Prostate gland (tissue), 2 donors: ENCODE measurements around the gene MMP2.

Experiments used
- CTCF ChIP-seq, 4 experiments: fragments of 200-600 bp in 2 of 4; fragments of 450-650 bp in 2 of 4; sonication (generic) in 2 of 4; IDR thresholded peaks; 1 replicate in 3 of 4; 2 replicates in 1 of 4; pipeline ENCODE4 v1.5.1; 2016 to 2019; ENCODE audit warnings: antibody characterized with exemption in 4 of 4, mild to moderate bottlenecking in 2 of 4, moderate library complexity in 2 of 4
- POLR2A ChIP-seq: fragments of 450-650 bp; IDR thresholded peaks from one replicate; pipeline ENCODE4 v1.6.1; 2016; ENCODE audit warnings: antibody characterized with exemption, mild to moderate bottlenecking
- POLR2AphosphoS5 ChIP-seq: sonication (generic); formaldehyde crosslinking; IDR thresholded peaks from one replicate; pipeline ENCODE4 v1.6.1; 2017; ENCODE audit warnings: antibody characterized with exemption

- TF ChIP-seq CTCF (IDR thresholded peaks at IDR 0.05) (peak in 3 of 4 experiments; percentile 17 to 57 (median 51)), POLR2A (no peak), POLR2AphosphoS5 (no peak)
Measured at GRCh38 chr16:55494994-55495421, 16.0 kb downstream of the MMP2 start.
